Spleen (tissue), 11 donors: Measurements from ENCODE around the gene FHAD1. TPM values are rescaled to one million over a fixed set of nuclear protein-coding genes. Genes with fewer than 3 reads are reported as not detected.
A peak's percentile ranks its signal among the peaks of the same experiment; 100 is the strongest.

Experiments
- DNase-seq: peaks from one replicate; pipeline ENCODE4 v3.0.0-alpha.2; 2020
- H3K27ac ChIP-seq, 8 donors: fragments of 200-600 bp; sonication (generic) in 7 of 8; 1 replicate in 4 of 8; 2 replicates in 4 of 8; pipeline versions ENCODE4 v1.5.0 to v1.8.0; 2016 to 2021; ENCODE audit warnings: inconsistent platforms in 4 of 8, mild to moderate bottlenecking in 4 of 8, moderate library complexity in 1 of 8
- H3K27me3 ChIP-seq, 7 donors: fragments of 200-600 bp; sonication (generic) in 6 of 7; replicated peaks in 1 of 7; 1 replicate in 4 of 7; 2 replicates in 3 of 7; pipeline versions ENCODE4 v1.5.0 to v1.8.0; 2016 to 2021; ENCODE audit warnings: inconsistent platforms in 3 of 7, mild to moderate bottlenecking in 1 of 7
- H3K36me3 ChIP-seq, 6 donors: fragments of 200-600 bp; sonication (generic) in 5 of 6; 1 replicate in 4 of 6; 2 replicates in 2 of 6; pipeline versions ENCODE4 v1.5.0 to v1.8.0; 2016 to 2021; ENCODE audit warnings: inconsistent platforms in 2 of 6
- H3K4me1 ChIP-seq, 6 donors: fragments of 200-600 bp; sonication (generic) in 5 of 6; 1 replicate in 3 of 6; 2 replicates in 3 of 6; pipeline versions ENCODE4 v1.5.0 to v1.8.0; 2016 to 2021; ENCODE audit warnings: inconsistent platforms in 3 of 6
- H3K4me3 ChIP-seq, 8 donors: fragments of 200-600 bp; sonication (generic) in 7 of 8; 1 replicate in 4 of 8; 2 replicates in 4 of 8; pipeline versions ENCODE4 v1.5.0 to v1.8.0; 2016 to 2021; ENCODE audit warnings: inconsistent platforms in 4 of 8, mild to moderate bottlenecking in 4 of 8, moderate library complexity in 2 of 8
- H3K9me3 ChIP-seq, 8 donors: fragments of 200-600 bp; sonication (generic) in 7 of 8; 1 replicate in 4 of 8; 2 replicates in 4 of 8; pipeline versions ENCODE4 v1.5.0 to v1.8.0; 2016 to 2021; ENCODE audit warnings: inconsistent platforms in 4 of 8
- POLR2A ChIP-seq, 3 donors: fragments of 450-650 bp; IDR thresholded peaks; one replicate each; pipeline ENCODE4 v1.5.1; 2017; ENCODE audit warnings: antibody characterized with exemption in 3 of 3, mild to moderate bottlenecking in 1 of 3
- POLR2AphosphoS5 ChIP-seq, 3 donors: sonication (generic); formaldehyde crosslinking; IDR thresholded peaks; one replicate each; pipeline ENCODE4 v1.5.1; 2017; ENCODE audit warnings: antibody characterized with exemption in 3 of 3
- WGBS, 5 donors: extraction: QIAGEN DNeasy Blood & Tissue Kit in 3 of 5; methylation state at CpG; one replicate each; pipeline versions ENCODE4 v1.1.5 to v1.1.7; 2013 to 2018; 5-methylcytosine and 5-hydroxymethylcytosine counted together
- intact Hi-C: fragments of 100-400 bp; cut with DNase I; formaldehyde crosslinking; loops from one replicate; pipeline ENCODE4 v1.15.0; 2023; ENCODE audit warnings: low total_unique reads
- polyA plus RNA-seq, 3 donors: library from polyadenylated mRNA; stranded (reverse); fragments of 200-250 nt; gene quantifications; one replicate each; pipeline ENCODE4 v1.2.1, GENCODE V29; 2013
- total RNA-seq, 7 donors: library from RNA; depleted of rRNA in 3 of 7; stranded (reverse); fragments of >200 nt in 3 of 7; fragmentation: NEBNext Ultra II Directional in 4 of 7; extraction: Animal tissue kit (Norgen Biotek cat#: 25700) in 4 of 7; gene quantifications; one replicate each; pipeline versions ENCODE4 v1.1.0 to v1.2.1, GENCODE V29; 2016 to 2021
- TF ChIP-seq, protein P1 (sequence below), 11 experiments: fragments of 200-600 bp in 7 of 11; fragments of 450-650 bp in 4 of 11; sonication (generic) in 4 of 11; IDR thresholded peaks in 8 of 11; conservative IDR thresholded peaks in 3 of 11; 1 replicate in 7 of 11; 2 replicates in 4 of 11; pipeline versions ENCODE4 v1.4.0 to v1.8.0; 2016 to 2021; ENCODE audit warnings: antibody characterized with exemption in 11 of 11, inconsistent platforms in 4 of 11, mild to moderate bottlenecking in 1 of 11
- donor health status: healthy with polysubstance abuse.
- donor health status: DM: no; HTN: no; CAD: no; lungs with moderate emphysema.
- donor health status: DM: no; HTN: no; CAD: no.
- donor health status: Bipolar disorder and iron deficiency.
- donor health status: healthy.
- donor health status: DM: no; HTN: no; CAD: no.
- donor health status: DM: yes; HTN: yes; CAD: no.

The FHAD1 gene
- total and polyA plus RNA-seq, 10 donors = 0.22 to 1.0 (median 0.28) TPM; not detected in 3

- Histone ChIP-seq H3K4me1 (peaks cover 0 to 9% (median 7%) of the 10 kb centered on the region in 6 donors), H3K4me3 (no peak overlapping the region), H3K27me3 (peaks cover 0 to 45% (median 0%) of the 10 kb centered on the region in 7 donors), H3K27ac (no peak overlapping the region), H3K9me3 (no peaks in the 10 kb centered on the region), H3K36me3 (no peaks in the 10 kb centered on the region)
- intact Hi-C loops = no loop called here
- no peak for DNase-seq
- WGBS, 5 donors = 82 to 91% (median 89%) methylated on average over 2 of the region's 2 CpGs
- TF ChIP-seq, protein P1, sequence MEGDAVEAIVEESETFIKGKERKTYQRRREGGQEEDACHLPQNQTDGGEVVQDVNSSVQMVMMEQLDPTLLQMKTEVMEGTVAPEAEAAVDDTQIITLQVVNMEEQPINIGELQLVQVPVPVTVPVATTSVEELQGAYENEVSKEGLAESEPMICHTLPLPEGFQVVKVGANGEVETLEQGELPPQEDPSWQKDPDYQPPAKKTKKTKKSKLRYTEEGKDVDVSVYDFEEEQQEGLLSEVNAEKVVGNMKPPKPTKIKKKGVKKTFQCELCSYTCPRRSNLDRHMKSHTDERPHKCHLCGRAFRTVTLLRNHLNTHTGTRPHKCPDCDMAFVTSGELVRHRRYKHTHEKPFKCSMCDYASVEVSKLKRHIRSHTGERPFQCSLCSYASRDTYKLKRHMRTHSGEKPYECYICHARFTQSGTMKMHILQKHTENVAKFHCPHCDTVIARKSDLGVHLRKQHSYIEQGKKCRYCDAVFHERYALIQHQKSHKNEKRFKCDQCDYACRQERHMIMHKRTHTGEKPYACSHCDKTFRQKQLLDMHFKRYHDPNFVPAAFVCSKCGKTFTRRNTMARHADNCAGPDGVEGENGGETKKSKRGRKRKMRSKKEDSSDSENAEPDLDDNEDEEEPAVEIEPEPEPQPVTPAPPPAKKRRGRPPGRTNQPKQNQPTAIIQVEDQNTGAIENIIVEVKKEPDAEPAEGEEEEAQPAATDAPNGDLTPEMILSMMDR (IDR thresholded peaks at IDR 0.05 in 8 of 11, conservative IDR thresholded peaks at IDR 0.05 in 3 of 11) = no peak
- TF ChIP-seq POLR2A (IDR thresholded peaks at IDR 0.05) (no peak), POLR2AphosphoS5 (IDR thresholded peaks at IDR 0.05) (no peak)
Observed at GRCh38 chr1:15273274-15273673, 26.3 kb downstream of the FHAD1 start.

DNA sequence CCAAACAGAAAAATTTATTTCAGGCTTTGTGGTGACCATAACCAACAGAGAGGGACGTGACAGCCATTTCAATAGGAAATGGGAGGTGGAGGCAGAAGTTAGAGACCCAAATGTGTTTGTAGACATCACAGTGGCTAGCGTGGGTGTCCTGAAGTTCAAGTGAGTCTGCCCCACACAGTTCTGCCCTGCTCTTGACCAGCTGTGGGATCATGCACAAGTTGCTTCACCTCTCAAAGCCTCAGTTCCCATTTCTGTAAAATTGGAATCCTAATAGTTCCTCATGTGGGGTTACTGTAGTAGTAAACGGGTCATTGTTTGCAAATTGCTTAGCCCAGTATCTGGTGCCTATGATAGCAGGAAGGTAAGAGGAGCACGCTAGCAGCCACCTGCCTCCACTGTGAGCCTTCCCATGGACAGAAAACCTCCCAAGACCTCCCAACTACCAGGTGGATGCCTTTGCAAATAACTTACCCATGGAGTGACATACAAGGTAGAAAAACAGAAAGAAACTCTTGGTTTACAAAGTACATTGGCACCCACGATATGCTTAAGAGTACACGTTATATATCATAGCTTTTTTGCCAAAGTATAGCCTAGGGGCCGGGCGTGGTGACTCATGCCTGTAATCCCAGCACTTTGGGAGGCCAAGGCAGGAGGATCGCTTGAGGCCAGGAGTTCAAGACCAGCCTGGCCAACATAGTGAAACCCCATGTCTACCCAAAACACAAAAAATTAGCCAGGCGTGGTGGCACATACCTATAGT lies 29.1 kb downstream of the FHAD1 start:
- DNase-seq = no peak
- Histone ChIP-seq H3K9me3 (no peaks in the 10 kb centered on the region), H3K27me3 (peaks cover 0 to 41% (median 0%) of the 10 kb centered on the region in 7 donors), H3K36me3 (no peaks in the 10 kb centered on the region), H3K4me3 (no peak overlapping the region), H3K27ac (peak overlapping the region in 3 of 8 donors; percentile 21 to 41 (median 30)), H3K4me1 (peaks cover 0 to 9% (median 7%) of the 10 kb centered on the region in 6 donors)
- 77 to 89% (median 79%) methylated on average over 10 of the region's 10 CpGs for WGBS, 5 donors
- TF ChIP-seq, protein P1 (IDR thresholded peaks at IDR 0.05 in 8 of 11, conservative IDR thresholded peaks at IDR 0.05 in 3 of 11) = no peak
- no peak for TF ChIP-seq POLR2A (IDR thresholded peaks at IDR 0.05)
- intact Hi-C loops = no loop called here

DNA sequence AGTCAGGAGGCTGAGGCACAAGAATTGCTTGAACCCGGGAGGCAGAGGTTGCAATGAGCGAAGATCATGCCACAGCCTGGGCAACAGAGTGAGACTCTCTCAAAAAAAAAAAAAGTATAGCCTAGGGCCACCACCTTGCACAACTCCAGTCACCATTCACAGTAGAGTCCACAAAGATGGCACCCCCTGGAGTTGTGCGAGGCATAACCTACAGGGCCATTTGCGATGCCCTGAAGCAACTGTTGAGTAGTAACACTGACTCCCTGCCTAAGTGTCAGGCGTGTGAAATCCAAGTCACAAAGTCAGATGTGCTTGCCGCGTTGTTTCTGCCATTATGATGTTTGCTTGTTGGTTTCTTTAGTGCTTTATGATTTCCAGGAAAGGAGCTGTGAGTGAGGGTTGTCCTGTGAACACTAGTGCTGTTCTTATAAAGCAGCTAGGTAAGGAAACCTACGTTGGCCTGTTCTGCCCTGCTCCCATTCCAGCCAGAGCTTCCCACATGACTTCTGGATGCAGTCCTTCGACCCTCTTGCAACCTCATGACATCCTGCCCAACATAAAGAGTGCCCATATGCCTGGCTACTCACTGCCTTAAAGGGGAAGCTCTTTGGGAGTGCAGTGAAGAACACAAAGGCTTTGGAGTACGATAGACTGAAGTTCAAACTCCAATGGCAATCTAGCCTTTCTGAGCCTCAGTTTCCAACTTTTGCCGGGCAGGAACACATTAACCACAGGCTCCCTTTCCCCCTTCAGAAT lies 29.8 kb downstream of the FHAD1 start:
- Histone ChIP-seq H3K4me1 (peaks cover 0 to 9% (median 7%) of the 10 kb centered on the region in 6 donors), H3K27ac (no peak overlapping the region), H3K27me3 (peaks cover 0 to 34% (median 0%) of the 10 kb centered on the region in 7 donors), H3K9me3 (no peaks in the 10 kb centered on the region), H3K36me3 (no peaks in the 10 kb centered on the region), H3K4me3 (no peak overlapping the region)
- 78 to 86% (median 84%) methylated on average over 11 of the region's 11 CpGs for WGBS, 5 donors
- intact Hi-C loops = no loop called here
- DNase-seq = peak; percentile 29
- TF ChIP-seq, protein P1 (IDR thresholded peaks at IDR 0.05 in 8 of 11, conservative IDR thresholded peaks at IDR 0.05 in 3 of 11) = no peak
- TF ChIP-seq POLR2AphosphoS5 (IDR thresholded peaks at IDR 0.05) (no peak), POLR2A (IDR thresholded peaks at IDR 0.05) (no peak)

GRCh38 chr1:15277447-15277838 lies 30.4 kb downstream of the FHAD1 start:
- peaks cover 0 to 28% (median 2%) of the 10 kb centered on the region in 7 donors for H3K27me3 ChIP-seq
- H3K9me3 ChIP-seq = no peaks in the 10 kb centered on the region
- H3K4me1 ChIP-seq = peaks cover 0 to 4% (median 3%) of the 10 kb centered on the region in 6 donors
- WGBS, 5 donors = 72 to 80% (median 77%) methylated on average over 4 to 5 of the region's 5 CpGs
- no peak overlapping the region for H3K4me3 ChIP-seq
- intact Hi-C loops = no loop called here
- H3K27ac ChIP-seq = no peak overlapping the region
- TF ChIP-seq, protein P1 (IDR thresholded peaks at IDR 0.05 in 8 of 11, conservative IDR thresholded peaks at IDR 0.05 in 3 of 11) = no peak
- TF ChIP-seq POLR2AphosphoS5 (IDR thresholded peaks at IDR 0.05) (no peak), POLR2A (IDR thresholded peaks at IDR 0.05) (no peak)
- no peaks in the 10 kb centered on the region for H3K36me3 ChIP-seq
- DNase-seq = peak; percentile 40
